NCI-H446 (cell line): ENCODE results near the gene COQ2.

Source experiments
- DNase-seq, 2 experiments: peaks; one replicate each; lab custom pipeline; 2025; lab: John Stamatoyannopoulos, UW

The COQ2 gene

GRCh38 chr4:83216959-83217683 lies 67.5 kb downstream of the COQ2 start:
- no peak for DNase-seq

- DNase-seq: no peak
Measured at GRCh38 chr4:83214079-83214478, 70.5 kb downstream of the COQ2 start.
